ENCODE results near the gene CFAP58. TPM values are rescaled to one million over a fixed set of nuclear protein-coding genes. Genes with fewer than 3 reads are reported as not detected.

CFAP58 gene
- polyA plus RNA-seq, 3 donors, result 0.16 TPM; not detected in 2

DNA sequence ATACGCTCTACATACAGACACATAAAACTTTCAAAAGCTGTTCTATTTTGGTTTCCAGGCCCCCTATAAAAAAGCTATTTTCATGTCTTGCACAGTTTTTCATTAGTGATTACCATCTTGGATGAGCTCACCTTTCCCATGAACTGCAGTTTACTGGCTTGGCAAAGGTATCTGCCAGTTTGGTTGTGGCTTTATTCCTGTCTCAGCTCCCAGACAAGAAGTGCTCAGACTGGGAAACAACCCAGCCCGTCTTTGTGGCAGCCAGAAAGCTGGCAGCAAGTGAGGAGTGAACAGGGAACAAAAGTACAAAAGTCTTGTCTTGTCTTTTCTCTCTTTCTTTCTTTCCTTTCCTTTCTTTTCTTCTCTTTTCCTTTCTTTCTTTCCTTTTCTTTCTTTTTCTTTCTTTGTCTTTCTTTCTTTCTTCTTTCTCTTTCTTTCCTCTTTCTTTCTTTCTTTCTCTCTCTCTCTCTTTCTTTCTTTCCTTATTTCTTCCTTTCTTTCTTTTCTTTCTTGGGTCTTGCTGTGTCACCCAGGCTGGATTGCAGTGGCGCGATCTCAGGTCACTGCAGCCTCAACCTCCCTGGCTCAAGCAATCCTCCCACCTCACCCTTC is 138.8 kb downstream of the CFAP58 start:
- no peaks in the 10 kb centered on the region for H3K4me1 ChIP-seq (ENCODE audit: control insufficient read depth in 1 of 2, insufficient read depth in 2 of 2, low read length in 2 of 2)
- no peaks in the 10 kb centered on the region for H3K4me1 Mint-ChIP-seq
- WGBS (ENCODE audit: insufficient coverage), result 88% methylated on average over 4 of the region's 4 CpGs
- no peak overlapping the region for H3K27ac ChIP-seq (ENCODE audit: low read depth in 1 of 2, low read length in 2 of 2)
- no peak overlapping the region for H3K4me3 ChIP-seq (replicated peaks in 1 of 3; ENCODE audit: low read depth in 2 of 3, low read length in 3 of 3)
- no peak overlapping the region for H3K4me3 Mint-ChIP-seq
- no peaks in the 10 kb centered on the region for H3K9me3 ChIP-seq (replicated peaks in 1 of 2; ENCODE audit: control insufficient read depth in 1 of 2, insufficient read depth in 1 of 2, low read length in 2 of 2)
- peaks cover 0 to 4% (median 0%) of the 10 kb centered on the region in 7 donors for H3K9me3 Mint-ChIP-seq
- intact Hi-C loops (cut with micrococcal nuclease), result no loop called here
- H3K27me3 ChIP-seq (ENCODE audit: control insufficient read depth in 2 of 2, insufficient read depth in 2 of 2, low read length in 2 of 2), result no peaks in the 10 kb centered on the region
- no peak overlapping the region for H3K4me2 ChIP-seq (replicated peaks; ENCODE audit: extremely low read depth, low read length, poor library complexity, severe bottlenecking)
- peaks cover 0 to 9% (median 1%) of the 10 kb centered on the region in 3 donors for H3K27me3 Mint-ChIP-seq (ENCODE audit: low read depth in 3 of 3)
- H3K79me2 ChIP-seq (ENCODE audit: insufficient read depth, low read length), result no peaks in the 10 kb centered on the region
- H3K36me3 ChIP-seq (replicated peaks in 1 of 2; ENCODE audit: control insufficient read depth in 1 of 2, insufficient read depth in 2 of 2, low read length in 2 of 2), result no peaks in the 10 kb centered on the region
- H2AFZ ChIP-seq (ENCODE audit: insufficient read depth, low read depth, low read length, poor library complexity, severe bottlenecking), result no peak overlapping the region
- H3K36me3 Mint-ChIP-seq, result no peaks in the 10 kb centered on the region
- TF ChIP-seq CTCF (IDR thresholded peaks at IDR 0.05), result no peak
- peak overlapping the region in 1 of 7 donors; percentile 35 for H3K27ac Mint-ChIP-seq
- DNase-seq, result no peak
- no peak overlapping the region for H3K9ac ChIP-seq (ENCODE audit: insufficient read depth, low read length, poor library complexity, severe bottlenecking)
- H4K20me1 ChIP-seq (ENCODE audit: insufficient read depth, low read length), result no peaks in the 10 kb centered on the region

GRCh38 chr10:104498347-104499081 is 144.9 kb downstream of the CFAP58 start:
- no peaks in the 10 kb centered on the region for H3K36me3 ChIP-seq (replicated peaks in 1 of 2; ENCODE audit: control insufficient read depth in 1 of 2, insufficient read depth in 2 of 2, low read length in 2 of 2)
- no peaks in the 10 kb centered on the region for H3K9me3 ChIP-seq (replicated peaks in 1 of 2; ENCODE audit: control insufficient read depth in 1 of 2, insufficient read depth in 1 of 2, low read length in 2 of 2)
- DNase-seq, result no peak
- no peaks in the 10 kb centered on the region for H4K20me1 ChIP-seq (ENCODE audit: insufficient read depth, low read length)
- 70% methylated on average over 1 of the region's 4 CpGs for WGBS (ENCODE audit: insufficient coverage)
- H3K9ac ChIP-seq (ENCODE audit: insufficient read depth, low read length, poor library complexity, severe bottlenecking), result no peak overlapping the region
- Mint-ChIP-seq H3K27me3 (ENCODE audit: low read depth in 3 of 3) (peaks cover 0 to 10% (median 4%) of the 10 kb centered on the region in 3 donors), H3K9me3 (peaks cover 0 to 4% (median 0%) of the 10 kb centered on the region in 7 donors), H3K27ac (no peak overlapping the region), H3K4me1 (no peaks in the 10 kb centered on the region), H3K36me3 (no peaks in the 10 kb centered on the region), H3K4me3 (no peak overlapping the region)
- TF ChIP-seq CTCF (IDR thresholded peaks at IDR 0.05), result no peak
- intact Hi-C loops (cut with micrococcal nuclease), result no loop called here
- H3K79me2 ChIP-seq (ENCODE audit: insufficient read depth, low read length), result no peaks in the 10 kb centered on the region
- H3K27ac ChIP-seq (ENCODE audit: low read depth in 1 of 2, low read length in 2 of 2), result no peak overlapping the region
- H3K4me3 ChIP-seq (replicated peaks in 1 of 3; ENCODE audit: low read depth in 2 of 3, low read length in 3 of 3), result no peak overlapping the region
- H3K4me2 ChIP-seq (replicated peaks; ENCODE audit: extremely low read depth, low read length, poor library complexity, severe bottlenecking), result no peak overlapping the region
- no peak overlapping the region for H2AFZ ChIP-seq (ENCODE audit: insufficient read depth, low read depth, low read length, poor library complexity, severe bottlenecking)
- H3K27me3 ChIP-seq (ENCODE audit: control insufficient read depth in 2 of 2, insufficient read depth in 2 of 2, low read length in 2 of 2), result no peaks in the 10 kb centered on the region
- no peaks in the 10 kb centered on the region for H3K4me1 ChIP-seq (ENCODE audit: control insufficient read depth in 1 of 2, insufficient read depth in 2 of 2, low read length in 2 of 2)
